K562 (cell line): ENCODE results near the gene ADGRB3. TPM values are rescaled to one million over a fixed set of nuclear protein-coding genes. Genes with fewer than 3 reads are reported as not detected.

ENCODE experiments used
- ATAC-seq: fragments of 200-7000 bp; cut with Tn5 transposase; 3 replicates; pipeline ENCODE4 v1.9.1; 2020; ENCODE audit warnings: moderate library complexity
- BruUV-seq: library from RNA; stranded (reverse); fragments of 400-500 nt; replicated peaks from 2 replicates; lab custom pipeline; 2021; lab: Mats Ljungman, UMichigan
- CTCF ChIA-PET: fragments of 300-600 bp; formaldehyde crosslinking; extraction: SDS; loops from one replicate; lab custom pipeline; 2021; ENCODE audit warnings: low intra/inter-chr PET ratio; lab: Yijun Ruan, JAX
- POLR2A ChIA-PET: fragments of 300-600, 350-650 bp; sonication (Branson Sonifier 250); formaldehyde crosslinking; extraction: SDS; loops from one replicate; lab custom pipeline; 2021; ENCODE audit warnings: antibody characterized with exemption, inconsistent platforms; lab: Yijun Ruan, JAX
- DNase-seq, 4 experiments: peaks; one replicate each; pipeline versions ENCODE4 v3.0.0 to v3.0.0-alpha.2; 2011 to 2018; ENCODE audit warnings: low spot score in 3 of 4, mixed read lengths in 3 of 4; ENCODE audit errors: extremely low read depth in 1 of 4
- FAIRE-seq: peaks from 2 replicates; lab custom pipeline; 2011; peaks lifted over from hg19 to GRCh38; lab: Jason Lieb, UNC
- H2AFZ ChIP-seq: 2 replicates; pipeline ENCODE4 v1.6.0; 2011; ENCODE audit warnings: low read depth, low read length, control low read depth, inconsistent platforms
- H3K27ac ChIP-seq: fragments of 200-600 bp; 3 replicates; pipeline ENCODE4 v1.8.0; 2011; ENCODE audit warnings: low read depth, mild to moderate bottlenecking, control low read depth, inconsistent platforms, low read length, moderate library complexity, mixed read lengths; ENCODE audit errors: extremely low read depth
- H3K27me3 ChIP-seq, 2 experiments: fragments of 300-600 bp in 1 of 2; 2 replicates in 1 of 2; 3 replicates in 1 of 2; pipeline versions ENCODE4 v1.6.0 to v1.8.0; 2011; ENCODE audit warnings: inconsistent platforms in 2 of 2, low read length in 2 of 2, mild to moderate bottlenecking in 1 of 2, mixed read lengths in 1 of 2, moderate library complexity in 1 of 2; ENCODE audit not compliant: control insufficient read depth in 2 of 2, insufficient read depth in 2 of 2
- H3K36me3 ChIP-seq: fragments of 300-600 bp; 3 replicates; pipeline ENCODE4 v1.8.0; 2011; ENCODE audit warnings: mild to moderate bottlenecking, low read length, inconsistent platforms; ENCODE audit not compliant: control insufficient read depth, insufficient read depth
- H3K4me1 ChIP-seq, 2 experiments: fragments of 200-600 bp in 1 of 2; replicated peaks in 1 of 2; 2 replicates in 1 of 2; 3 replicates in 1 of 2; pipeline versions ENCODE4 v1.5.1 to v1.8.0; 2011; ENCODE audit warnings: inconsistent platforms in 2 of 2, low read length in 2 of 2, mild to moderate bottlenecking in 1 of 2, mixed read lengths in 1 of 2, moderate library complexity in 1 of 2; ENCODE audit not compliant: control insufficient read depth in 2 of 2, insufficient read depth in 2 of 2
- H3K4me2 ChIP-seq: 2 replicates; pipeline ENCODE4 v1.6.1; 2011; ENCODE audit warnings: low read length, control low read depth, inconsistent platforms, mixed read lengths; ENCODE audit not compliant: insufficient read depth
- H3K4me3 ChIP-seq: fragments of 200-600 bp; sonication (generic), shearing (Covaris generic); 2 replicates; pipeline ENCODE4 v1.5.1; 2016; ENCODE audit warnings: control low read depth, inconsistent platforms
- H3K79me2 ChIP-seq: fragments of 200-600 bp; 3 replicates; pipeline ENCODE4 v1.8.0; 2011; ENCODE audit warnings: low read length, inconsistent platforms; ENCODE audit not compliant: control insufficient read depth, insufficient read depth
- H3K9ac ChIP-seq, 2 experiments: 2 replicates each; pipeline versions ENCODE4 v1.6.0 to v1.6.1; 2011; ENCODE audit warnings: low read depth in 2 of 2, low read length in 2 of 2, control low read depth in 1 of 2, inconsistent platforms in 1 of 2, mild to moderate bottlenecking in 1 of 2, mixed read lengths in 1 of 2; ENCODE audit not compliant: insufficient read depth in 1 of 2
- H3K9me1 ChIP-seq: one replicate; pipeline ENCODE4 v1.6.0; 2011; ENCODE audit warnings: inconsistent platforms, mild to moderate bottlenecking, low read length, moderate library complexity; ENCODE audit not compliant: control insufficient read depth, insufficient read depth
- H3K9me3 ChIP-seq: replicated peaks from 2 replicates; pipeline ENCODE4 v1.5.1; 2011; ENCODE audit warnings: low read depth, low read length, inconsistent platforms; ENCODE audit not compliant: control insufficient read depth, insufficient read depth
- H4K20me1 ChIP-seq: replicated peaks from 2 replicates; pipeline ENCODE4 v1.6.1; 2011; ENCODE audit warnings: low read length, inconsistent platforms, mixed read lengths; ENCODE audit not compliant: control insufficient read depth, insufficient read depth
- FOS ChIP-seq: IDR thresholded peaks from 3 replicates; pipeline ENCODE4 v1.6.1; 2011; ENCODE audit not compliant: insufficient read length; ENCODE audit errors: extremely low read depth
- GABPB1 ChIP-seq: sonication (generic); formaldehyde crosslinking; IDR thresholded peaks from 2 replicates; pipeline ENCODE4 v1.8.0; 2022; ENCODE audit warnings: mild to moderate bottlenecking, missing genetic modification reagents
- KLF1 ChIP-seq: fragments of 450-650 bp; IDR thresholded peaks from 2 replicates; pipeline ENCODE4 v1.6.1; 2016; ENCODE audit warnings: missing genetic modification characterization, missing compliant biosample characterization
- MCM7 ChIP-seq, 2 experiments: fragments of 450-650 bp; IDR thresholded peaks; 2 replicates each; pipeline ENCODE4 v1.6.1; 2016 to 2018
- PHF8 ChIP-seq: fragments of 200-600 bp; sonication (generic); IDR thresholded peaks from 2 replicates; pipeline ENCODE4 v1.6.1; 2012; ENCODE audit warnings: mixed run types, mild to moderate bottlenecking, inconsistent platforms, low read length, moderate library complexity, borderline replicate concordance
- POLR2AphosphoS5 ChIP-seq: IDR thresholded peaks from 2 replicates; pipeline ENCODE4 v1.6.1; 2011; ENCODE audit warnings: mild to moderate bottlenecking, low read depth, low read length, moderate library complexity; ENCODE audit not compliant: control insufficient read depth, insufficient read depth
- RB1 ChIP-seq: fragments of 450-650 bp; IDR thresholded peaks from 2 replicates; pipeline ENCODE4 v1.6.1; 2017; ENCODE audit warnings: low read depth, mild to moderate bottlenecking
- SIX5 ChIP-seq, 2 experiments: IDR thresholded peaks; 2 replicates each; pipeline ENCODE4 v1.6.1; 2011; ENCODE audit warnings: low read length in 2 of 2, borderline replicate concordance in 1 of 2, low read depth in 1 of 2, mild to moderate bottlenecking in 1 of 2, moderate library complexity in 1 of 2; ENCODE audit not compliant: insufficient read depth in 1 of 2
- TBP ChIP-seq: optimal IDR thresholded peaks from 2 replicates; pipeline ENCODE3; 2011; ENCODE audit warnings: low read depth, low read length, improper control_type of control experiment
- ZNF146 ChIP-seq: IDR thresholded peaks from one replicate; pipeline ENCODE4 v1.6.1; 2018; ENCODE audit warnings: missing compliant biosample characterization; ENCODE audit not compliant: unreplicated experiment
- ZNF408 ChIP-seq: fragments of 250-450 bp; sonication (Bioruptor Pico); IDR thresholded peaks from 2 replicates; pipeline ENCODE4 v1.4.0; 2020; ENCODE audit warnings: low read depth, mild to moderate bottlenecking, moderate library complexity
- ZNF561 ChIP-seq: fragments of 450-650 bp; formaldehyde crosslinking; conservative IDR thresholded peaks from 2 replicates; pipeline ENCODE4 v1.4.0; 2020; ENCODE audit warnings: mild to moderate bottlenecking, moderate library complexity
- WGBS: fragments of 100-300 bp; shearing (Covaris generic); methylation state at CpG from one replicate; pipeline ENCODE4 v1.1.6; 2016; ENCODE audit warnings: low coverage, mixed read lengths; ENCODE audit not compliant: insufficient coverage; ENCODE audit errors: missing lambda C conversion rate; 5-methylcytosine and 5-hydroxymethylcytosine counted together
- in situ Hi-C: fragments of 300-500 bp; cut with MboI; formaldehyde crosslinking; loops from 4 replicates; pipeline ENCODE4 v1.15.0; 2018; ENCODE audit warnings: inconsistent platforms, mixed read lengths
- intact Hi-C: fragments of 100-400 bp; cut with micrococcal nuclease; formaldehyde crosslinking; loops from 2 replicates; pipeline ENCODE4 v1.14.2; 2022
- polyA plus RNA-seq, 8 experiments: library from polyadenylated mRNA; depleted of rRNA in 4 of 8; stranded (reverse) in 5 of 8; unstranded in 3 of 8; fragments of >200 nt; fragmentation: Nextera tagmentation in 2 of 8; fragmentation: Illumina TruSeq in 1 of 8; extraction: Ambion mirVana in 2 of 8; extraction: Trizol in 1 of 8; gene quantifications; 2 replicates each; pipeline versions ENCODE4 v1.2.1 to v1.2.3, GENCODE V29; 2011 to 2014; ENCODE audit warnings: inconsistent platforms in 1 of 8, missing spikeins in 1 of 8
- total RNA-seq, 7 experiments: library from RNA; depleted of rRNA in 6 of 7; stranded (reverse); fragments of >200 nt in 6 of 7; fragmentation: Illumina TruSeq in 2 of 7; extraction: Trizol in 2 of 7; gene quantifications; 2 replicates each; pipeline versions ENCODE4 v1.2.1 to v1.2.3, GENCODE V29; 2011 to 2021; ENCODE audit warnings: low replicate concordance in 1 of 7
- TF ChIP-seq, protein P1 (sequence below), 2 experiments: fragments of 450-650 bp in 1 of 2; sonication (generic) in 1 of 2; formaldehyde crosslinking in 1 of 2; IDR thresholded peaks in 1 of 2; conservative IDR thresholded peaks in 1 of 2; 2 replicates each; pipeline versions ENCODE4 v1.6.1 to v1.8.1; 2016 to 2023; ENCODE audit warnings: mild to moderate bottlenecking in 2 of 2, moderate library complexity in 2 of 2, inconsistent platforms in 1 of 2, missing genetic modification reagents in 1 of 2
- TF ChIP-seq, protein P2 (sequence below): sonication (generic); formaldehyde crosslinking; IDR thresholded peaks from 2 replicates; pipeline ENCODE4 v1.8.0; 2023; ENCODE audit warnings: missing genetic modification reagents, mild to moderate bottlenecking, borderline replicate concordance
- TF ChIP-seq, protein P3 (sequence below): sonication (generic); formaldehyde crosslinking; IDR thresholded peaks from 2 replicates; pipeline ENCODE4 v1.9.0; 2022; ENCODE audit warnings: mild to moderate bottlenecking, missing genetic modification reagents

ADGRB3 gene
- total and polyA plus RNA-seq, 9 of the 15 experiments (the other 6 are each of a cell fraction or from before 2014, with no cell fraction given) = 0.90 to 7.8 (median 2.4) TPM

DNA sequence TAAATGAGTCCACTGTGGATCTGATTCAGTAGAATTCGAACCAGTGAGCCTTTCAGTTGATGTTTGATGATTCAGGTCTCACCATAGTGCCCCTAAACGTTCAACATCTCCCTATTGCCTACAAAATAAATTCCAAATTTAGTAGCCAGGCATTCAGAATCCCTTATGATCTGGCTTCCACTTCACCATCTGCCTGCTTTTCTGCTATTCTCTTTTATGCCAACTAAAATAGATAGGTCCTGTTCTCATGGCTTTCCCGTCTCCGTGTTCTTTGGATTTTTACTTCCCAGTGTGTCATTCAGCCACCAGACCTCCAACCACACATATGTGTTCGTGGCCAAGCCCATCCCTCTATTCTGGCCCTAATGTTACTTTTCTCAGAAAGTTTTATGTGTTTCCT is 751.3 kb downstream of the ADGRB3 start:
- CTCF ChIA-PET = no interaction called here
- no TSS peak for BruUV-seq
- POLR2A ChIA-PET = no interaction called here
- TF ChIP-seq ZNF408 (CRISPR knock-in tag) (no peak), TBP (no peak), GABPB1 (CRISPR knock-in tag) (no peak), POLR2AphosphoS5 (no peak), ZNF146 (CRISPR knock-in tag) (no peak), KLF1 (no peak), ZNF561 (no peak), MCM7 (IDR thresholded peaks at IDR 0.05) (no peak), PHF8 (no peak), SIX5 (IDR thresholded peaks at IDR 0.05; ENCODE audit: borderline replicate concordance in 1 of 2, insufficient read depth in 1 of 2, low read depth in 1 of 2, low read length in 2 of 2) (no peak), RB1 (no peak), FOS (no peak)
- TF ChIP-seq, protein P1, sequence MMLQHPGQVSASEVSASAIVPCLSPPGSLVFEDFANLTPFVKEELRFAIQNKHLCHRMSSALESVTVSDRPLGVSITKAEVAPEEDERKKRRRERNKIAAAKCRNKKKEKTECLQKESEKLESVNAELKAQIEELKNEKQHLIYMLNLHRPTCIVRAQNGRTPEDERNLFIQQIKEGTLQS (IDR thresholded peaks at IDR 0.05) = no peak
- TF ChIP-seq, protein P1 (CRISPR knock-in tag; conservative IDR thresholded peaks at IDR 0.05) = no peak
- TF ChIP-seq, protein P2, sequence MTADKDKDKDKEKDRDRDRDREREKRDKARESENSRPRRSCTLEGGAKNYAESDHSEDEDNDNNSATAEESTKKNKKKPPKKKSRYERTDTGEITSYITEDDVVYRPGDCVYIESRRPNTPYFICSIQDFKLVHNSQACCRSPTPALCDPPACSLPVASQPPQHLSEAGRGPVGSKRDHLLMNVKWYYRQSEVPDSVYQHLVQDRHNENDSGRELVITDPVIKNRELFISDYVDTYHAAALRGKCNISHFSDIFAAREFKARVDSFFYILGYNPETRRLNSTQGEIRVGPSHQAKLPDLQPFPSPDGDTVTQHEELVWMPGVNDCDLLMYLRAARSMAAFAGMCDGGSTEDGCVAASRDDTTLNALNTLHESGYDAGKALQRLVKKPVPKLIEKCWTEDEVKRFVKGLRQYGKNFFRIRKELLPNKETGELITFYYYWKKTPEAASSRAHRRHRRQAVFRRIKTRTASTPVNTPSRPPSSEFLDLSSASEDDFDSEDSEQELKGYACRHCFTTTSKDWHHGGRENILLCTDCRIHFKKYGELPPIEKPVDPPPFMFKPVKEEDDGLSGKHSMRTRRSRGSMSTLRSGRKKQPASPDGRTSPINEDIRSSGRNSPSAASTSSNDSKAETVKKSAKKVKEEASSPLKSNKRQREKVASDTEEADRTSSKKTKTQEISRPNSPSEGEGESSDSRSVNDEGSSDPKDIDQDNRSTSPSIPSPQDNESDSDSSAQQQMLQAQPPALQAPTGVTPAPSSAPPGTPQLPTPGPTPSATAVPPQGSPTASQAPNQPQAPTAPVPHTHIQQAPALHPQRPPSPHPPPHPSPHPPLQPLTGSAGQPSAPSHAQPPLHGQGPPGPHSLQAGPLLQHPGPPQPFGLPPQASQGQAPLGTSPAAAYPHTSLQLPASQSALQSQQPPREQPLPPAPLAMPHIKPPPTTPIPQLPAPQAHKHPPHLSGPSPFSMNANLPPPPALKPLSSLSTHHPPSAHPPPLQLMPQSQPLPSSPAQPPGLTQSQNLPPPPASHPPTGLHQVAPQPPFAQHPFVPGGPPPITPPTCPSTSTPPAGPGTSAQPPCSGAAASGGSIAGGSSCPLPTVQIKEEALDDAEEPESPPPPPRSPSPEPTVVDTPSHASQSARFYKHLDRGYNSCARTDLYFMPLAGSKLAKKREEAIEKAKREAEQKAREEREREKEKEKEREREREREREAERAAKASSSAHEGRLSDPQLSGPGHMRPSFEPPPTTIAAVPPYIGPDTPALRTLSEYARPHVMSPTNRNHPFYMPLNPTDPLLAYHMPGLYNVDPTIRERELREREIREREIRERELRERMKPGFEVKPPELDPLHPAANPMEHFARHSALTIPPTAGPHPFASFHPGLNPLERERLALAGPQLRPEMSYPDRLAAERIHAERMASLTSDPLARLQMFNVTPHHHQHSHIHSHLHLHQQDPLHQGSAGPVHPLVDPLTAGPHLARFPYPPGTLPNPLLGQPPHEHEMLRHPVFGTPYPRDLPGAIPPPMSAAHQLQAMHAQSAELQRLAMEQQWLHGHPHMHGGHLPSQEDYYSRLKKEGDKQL (CRISPR knock-in tag) = no peak
- TF ChIP-seq, protein P3, sequence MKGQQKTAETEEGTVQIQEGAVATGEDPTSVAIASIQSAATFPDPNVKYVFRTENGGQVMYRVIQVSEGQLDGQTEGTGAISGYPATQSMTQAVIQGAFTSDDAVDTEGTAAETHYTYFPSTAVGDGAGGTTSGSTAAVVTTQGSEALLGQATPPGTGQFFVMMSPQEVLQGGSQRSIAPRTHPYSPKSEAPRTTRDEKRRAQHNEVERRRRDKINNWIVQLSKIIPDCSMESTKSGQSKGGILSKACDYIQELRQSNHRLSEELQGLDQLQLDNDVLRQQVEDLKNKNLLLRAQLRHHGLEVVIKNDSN (CRISPR knock-in tag) = no peak

More for the DNA sequence above, 751.3 kb downstream of the ADGRB3 start:
- in situ Hi-C loops = no loop called here
- Histone ChIP-seq H4K20me1 (no peaks in the 10 kb centered on the region), H2AFZ (no peak overlapping the region), H3K79me2 (no peaks in the 10 kb centered on the region), H3K4me3 (no peak overlapping the region), H3K4me1 (no peaks in the 10 kb centered on the region), H3K9me3 (no peaks in the 10 kb centered on the region), H3K27ac (no peak overlapping the region), H3K4me2 (no peak overlapping the region), H3K36me3 (no peaks in the 10 kb centered on the region), H3K27me3 (no peaks in the 10 kb centered on the region), H3K9me1 (no peaks in the 10 kb centered on the region), H3K9ac (no peak overlapping the region)
- 0% methylated on average over 5 of the region's 5 CpGs for WGBS
- no peak for FAIRE-seq
- no peak for DNase-seq
- intact Hi-C loops = no loop called here
- no peak for ATAC-seq
